SK-N-SH treated with all-trans-retinoic acid at 6 μM for 48 hours (cell line): ENCODE results near the gene SLC24A4.
A peak's percentile ranks its signal among the peaks of the same experiment; 100 is the strongest.

Experiments used
- ATAC-seq: fragments of 200-7000 bp; cut with Tn5 transposase; 3 replicates; pipeline ENCODE4 v1.9.1; 2020; ENCODE audit warnings: mild to moderate bottlenecking, moderate library complexity
- BACH2 ChIP-seq: fragments of 250-450 bp; sonication (Bioruptor Pico); IDR thresholded peaks from 2 replicates; pipeline ENCODE4 v1.9.0; 2021; ENCODE audit warnings: mild to moderate bottlenecking, borderline replicate concordance
- CSDC2 ChIP-seq: fragments of 250-450 bp; sonication (Bioruptor Pico); IDR thresholded peaks from 2 replicates; pipeline ENCODE4 v1.5.0; 2020; ENCODE audit warnings: mild to moderate bottlenecking, moderate library complexity
- ESRRG ChIP-seq: fragments of 250-450 bp; sonication (Bioruptor Pico); IDR thresholded peaks from 2 replicates; pipeline ENCODE4 v1.6.1; 2021; ENCODE audit warnings: mild to moderate bottlenecking
- GLIS3 ChIP-seq: fragments of 250-450 bp; sonication (Bioruptor Pico); IDR thresholded peaks from 2 replicates; pipeline ENCODE4 v1.5.0; 2020; ENCODE audit warnings: mild to moderate bottlenecking, moderate library complexity
- ISL1 ChIP-seq: fragments of 250-450 bp; sonication (Bioruptor Pico); IDR thresholded peaks from 2 replicates; pipeline ENCODE4 v2.1.2; 2022; ENCODE audit warnings: mild to moderate bottlenecking, moderate library complexity
- OSR1 ChIP-seq: fragments of 250-450 bp; sonication (Bioruptor Pico); IDR thresholded peaks from 2 replicates; pipeline ENCODE4 v1.8.0; 2022; ENCODE audit warnings: moderate library complexity, mild to moderate bottlenecking, inconsistent platforms
- POU6F1 ChIP-seq: fragments of 250-450 bp; sonication (Bioruptor Pico); IDR thresholded peaks from 2 replicates; pipeline ENCODE4 v1.8.0; 2021; ENCODE audit warnings: low read depth, mild to moderate bottlenecking, moderate library complexity, borderline replicate concordance
- PPARA ChIP-seq: fragments of 250-450 bp; sonication (Bioruptor Pico); IDR thresholded peaks from 2 replicates; pipeline ENCODE4 v1.5.0; 2020; ENCODE audit warnings: mild to moderate bottlenecking, borderline replicate concordance
- RARB ChIP-seq: fragments of 250-450 bp; sonication (Bioruptor Pico); IDR thresholded peaks from 2 replicates; pipeline ENCODE4 v1.8.0; 2021; ENCODE audit warnings: mild to moderate bottlenecking, moderate library complexity
- SNAI2 ChIP-seq: fragments of 250-450 bp; sonication (Bioruptor Pico); IDR thresholded peaks from 2 replicates; pipeline ENCODE4 v1.5.0; 2020; ENCODE audit warnings: mild to moderate bottlenecking, moderate library complexity
- TCF4 ChIP-seq: fragments of 250-450 bp; sonication (Bioruptor Pico); IDR thresholded peaks from 2 replicates; pipeline ENCODE4 v1.8.0; 2021; ENCODE audit warnings: mild to moderate bottlenecking, moderate library complexity, borderline replicate concordance
- ZC3H10 ChIP-seq: fragments of 250-450 bp; sonication (Bioruptor Pico); IDR thresholded peaks from 2 replicates; pipeline ENCODE4 v1.5.1; 2021; ENCODE audit warnings: mild to moderate bottlenecking, moderate library complexity
- ZFP3 ChIP-seq: fragments of 250-450 bp; sonication (Bioruptor Pico); IDR thresholded peaks from 2 replicates; pipeline ENCODE4 v1.5.0; 2020; ENCODE audit warnings: mild to moderate bottlenecking, moderate library complexity
- ZFP30 ChIP-seq: fragments of 450-650 bp; formaldehyde crosslinking; IDR thresholded peaks from 2 replicates; pipeline ENCODE4 v1.5.0; 2022; ENCODE audit warnings: mild to moderate bottlenecking, moderate library complexity
- ZNF565 ChIP-seq: fragments of 450-650 bp; formaldehyde crosslinking; conservative IDR thresholded peaks from 2 replicates; pipeline ENCODE4 v1.5.0; 2020; ENCODE audit warnings: low read depth, mild to moderate bottlenecking, moderate library complexity
- ZNF70 ChIP-seq: fragments of 450-650 bp; formaldehyde crosslinking; IDR thresholded peaks from 2 replicates; pipeline ENCODE4 v1.5.0; 2020; ENCODE audit warnings: mild to moderate bottlenecking, moderate library complexity
- ZNF8 ChIP-seq: fragments of 450-650 bp; formaldehyde crosslinking; IDR thresholded peaks from 2 replicates; pipeline ENCODE4 v1.5.0; 2020; ENCODE audit warnings: mild to moderate bottlenecking, moderate library complexity
- TF ChIP-seq, protein P1 (sequence below): fragments of 250-450 bp; sonication (Bioruptor Pico); IDR thresholded peaks from 2 replicates; pipeline ENCODE4 v1.8.0; 2020; ENCODE audit warnings: mild to moderate bottlenecking, moderate library complexity, borderline replicate concordance
- TF ChIP-seq, protein P2 (sequence below): fragments of 250-450 bp; sonication (Bioruptor Pico); IDR thresholded peaks from 2 replicates; pipeline ENCODE4 v1.5.1; 2021; ENCODE audit warnings: mild to moderate bottlenecking, moderate library complexity
- TF ChIP-seq, protein P3 (sequence below): fragments of 250-450 bp; sonication (Bioruptor Pico); IDR thresholded peaks from 2 replicates; pipeline ENCODE4 v1.5.0; 2020; ENCODE audit warnings: mild to moderate bottlenecking, moderate library complexity

Gene SLC24A4

GRCh38 chr14:92473969-92474535 is 151.1 kb downstream of the SLC24A4 start:
- peak; percentile 7 for ATAC-seq
- TF ChIP-seq ESRRG (CRISPR knock-in tag) (no peak), ISL1 (CRISPR knock-in tag) (no peak), SNAI2 (no peak), ZNF8 (CRISPR knock-in tag) (no peak), POU6F1 (no peak), GLIS3 (CRISPR knock-in tag) (no peak), RARB (CRISPR knock-in tag) (no peak), PPARA (no peak), ZNF70 (CRISPR knock-in tag) (no peak)
- TF ChIP-seq, protein P1, sequence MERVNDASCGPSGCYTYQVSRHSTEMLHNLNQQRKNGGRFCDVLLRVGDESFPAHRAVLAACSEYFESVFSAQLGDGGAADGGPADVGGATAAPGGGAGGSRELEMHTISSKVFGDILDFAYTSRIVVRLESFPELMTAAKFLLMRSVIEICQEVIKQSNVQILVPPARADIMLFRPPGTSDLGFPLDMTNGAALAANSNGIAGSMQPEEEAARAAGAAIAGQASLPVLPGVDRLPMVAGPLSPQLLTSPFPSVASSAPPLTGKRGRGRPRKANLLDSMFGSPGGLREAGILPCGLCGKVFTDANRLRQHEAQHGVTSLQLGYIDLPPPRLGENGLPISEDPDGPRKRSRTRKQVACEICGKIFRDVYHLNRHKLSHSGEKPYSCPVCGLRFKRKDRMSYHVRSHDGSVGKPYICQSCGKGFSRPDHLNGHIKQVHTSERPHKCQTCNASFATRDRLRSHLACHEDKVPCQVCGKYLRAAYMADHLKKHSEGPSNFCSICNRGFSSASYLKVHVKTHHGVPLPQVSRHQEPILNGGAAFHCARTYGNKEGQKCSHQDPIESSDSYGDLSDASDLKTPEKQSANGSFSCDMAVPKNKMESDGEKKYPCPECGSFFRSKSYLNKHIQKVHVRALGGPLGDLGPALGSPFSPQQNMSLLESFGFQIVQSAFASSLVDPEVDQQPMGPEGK: no peak

GRCh38 chr14:92475037-92475436 is 152.1 kb downstream of the SLC24A4 start:
- TF ChIP-seq TCF4 (CRISPR knock-in tag): no peak
- no peak for TF ChIP-seq ZNF8 (CRISPR knock-in tag)
- TF ChIP-seq CSDC2 (CRISPR knock-in tag): no peak
- TF ChIP-seq ISL1 (CRISPR knock-in tag): no peak
- no peak for TF ChIP-seq BACH2
- TF ChIP-seq PPARA: no peak
- TF ChIP-seq OSR1 (CRISPR knock-in tag): no peak
- TF ChIP-seq SNAI2: no peak
- ATAC-seq: no peak

DNA sequence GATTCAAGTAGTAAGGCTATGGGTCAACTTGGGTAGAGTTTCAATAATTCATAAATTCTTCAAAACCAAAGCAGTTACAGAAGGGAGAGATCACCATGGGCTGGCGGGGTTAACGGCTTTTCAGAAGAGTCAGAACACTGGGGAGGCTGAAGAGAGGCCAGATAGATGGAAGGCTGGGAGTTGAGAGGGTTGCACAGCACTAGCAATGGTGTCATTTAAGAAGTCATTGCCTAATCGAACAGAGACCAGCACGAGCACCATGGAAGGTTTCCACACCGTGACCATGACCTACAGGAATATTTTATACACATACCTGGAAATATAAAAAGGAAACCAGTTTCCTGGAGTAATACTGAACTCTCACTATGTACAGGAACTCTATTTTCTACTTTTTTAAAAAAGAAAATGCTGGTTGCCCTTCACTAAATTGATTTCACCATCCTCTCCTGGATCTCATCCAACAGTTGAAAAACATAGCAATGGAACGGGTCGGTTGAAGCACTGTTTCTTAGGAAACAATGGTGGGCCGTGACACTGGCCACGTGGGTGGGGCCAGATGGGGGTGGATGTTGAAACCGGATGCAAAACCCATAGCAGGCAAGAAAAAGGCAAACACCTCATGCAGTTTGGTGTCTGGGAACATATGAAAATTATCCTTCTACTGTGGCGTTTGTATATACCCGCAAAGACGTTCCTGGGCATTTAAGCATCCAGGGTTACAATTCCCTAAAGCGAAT is 152.7 kb downstream of the SLC24A4 start:
- TF ChIP-seq POU6F1: no peak
- TF ChIP-seq, protein P2, sequence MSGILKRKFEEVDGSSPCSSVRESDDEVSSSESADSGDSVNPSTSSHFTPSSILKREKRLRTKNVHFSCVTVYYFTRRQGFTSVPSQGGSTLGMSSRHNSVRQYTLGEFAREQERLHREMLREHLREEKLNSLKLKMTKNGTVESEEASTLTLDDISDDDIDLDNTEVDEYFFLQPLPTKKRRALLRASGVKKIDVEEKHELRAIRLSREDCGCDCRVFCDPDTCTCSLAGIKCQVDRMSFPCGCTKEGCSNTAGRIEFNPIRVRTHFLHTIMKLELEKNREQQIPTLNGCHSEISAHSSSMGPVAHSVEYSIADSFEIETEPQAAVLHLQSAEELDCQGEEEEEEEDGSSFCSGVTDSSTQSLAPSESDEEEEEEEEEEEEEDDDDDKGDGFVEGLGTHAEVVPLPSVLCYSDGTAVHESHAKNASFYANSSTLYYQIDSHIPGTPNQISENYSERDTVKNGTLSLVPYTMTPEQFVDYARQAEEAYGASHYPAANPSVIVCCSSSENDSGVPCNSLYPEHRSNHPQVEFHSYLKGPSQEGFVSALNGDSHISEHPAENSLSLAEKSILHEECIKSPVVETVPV (CRISPR knock-in tag): no peak
- no peak for TF ChIP-seq OSR1 (CRISPR knock-in tag)

DNA sequence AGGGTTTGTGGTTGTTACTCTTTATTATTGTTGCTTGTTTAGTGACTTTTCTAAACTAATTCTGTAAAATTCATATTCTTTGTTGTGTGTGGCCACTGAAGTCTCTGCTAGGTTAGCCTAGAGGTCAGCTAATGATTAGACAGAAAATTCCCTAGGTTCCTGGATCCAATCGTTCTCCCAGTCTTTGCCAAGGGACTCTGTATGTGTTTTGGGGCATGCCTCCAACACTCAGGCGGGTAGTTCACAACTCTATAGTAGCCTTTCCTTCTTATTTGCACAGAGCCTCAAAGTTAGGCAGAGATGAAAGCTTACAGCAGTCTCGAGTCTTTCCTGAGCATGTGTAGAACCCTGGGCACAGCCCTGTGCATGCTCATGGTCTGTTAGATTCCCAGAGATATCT is 157.9 kb downstream of the SLC24A4 start:
- no peak for ATAC-seq
- TF ChIP-seq, protein P1: no peak
- TF ChIP-seq ZNF70 (CRISPR knock-in tag) (no peak), GLIS3 (CRISPR knock-in tag) (no peak), TCF4 (CRISPR knock-in tag) (no peak), ZFP3 (CRISPR knock-in tag) (no peak), CSDC2 (CRISPR knock-in tag) (no peak), POU6F1 (no peak), ZNF8 (CRISPR knock-in tag) (no peak), ZNF565 (CRISPR knock-in tag) (no peak), BACH2 (no peak), ZC3H10 (no peak), ZFP30 (no peak)
- TF ChIP-seq, protein P2 (CRISPR knock-in tag): no peak
- TF ChIP-seq, protein P3, sequence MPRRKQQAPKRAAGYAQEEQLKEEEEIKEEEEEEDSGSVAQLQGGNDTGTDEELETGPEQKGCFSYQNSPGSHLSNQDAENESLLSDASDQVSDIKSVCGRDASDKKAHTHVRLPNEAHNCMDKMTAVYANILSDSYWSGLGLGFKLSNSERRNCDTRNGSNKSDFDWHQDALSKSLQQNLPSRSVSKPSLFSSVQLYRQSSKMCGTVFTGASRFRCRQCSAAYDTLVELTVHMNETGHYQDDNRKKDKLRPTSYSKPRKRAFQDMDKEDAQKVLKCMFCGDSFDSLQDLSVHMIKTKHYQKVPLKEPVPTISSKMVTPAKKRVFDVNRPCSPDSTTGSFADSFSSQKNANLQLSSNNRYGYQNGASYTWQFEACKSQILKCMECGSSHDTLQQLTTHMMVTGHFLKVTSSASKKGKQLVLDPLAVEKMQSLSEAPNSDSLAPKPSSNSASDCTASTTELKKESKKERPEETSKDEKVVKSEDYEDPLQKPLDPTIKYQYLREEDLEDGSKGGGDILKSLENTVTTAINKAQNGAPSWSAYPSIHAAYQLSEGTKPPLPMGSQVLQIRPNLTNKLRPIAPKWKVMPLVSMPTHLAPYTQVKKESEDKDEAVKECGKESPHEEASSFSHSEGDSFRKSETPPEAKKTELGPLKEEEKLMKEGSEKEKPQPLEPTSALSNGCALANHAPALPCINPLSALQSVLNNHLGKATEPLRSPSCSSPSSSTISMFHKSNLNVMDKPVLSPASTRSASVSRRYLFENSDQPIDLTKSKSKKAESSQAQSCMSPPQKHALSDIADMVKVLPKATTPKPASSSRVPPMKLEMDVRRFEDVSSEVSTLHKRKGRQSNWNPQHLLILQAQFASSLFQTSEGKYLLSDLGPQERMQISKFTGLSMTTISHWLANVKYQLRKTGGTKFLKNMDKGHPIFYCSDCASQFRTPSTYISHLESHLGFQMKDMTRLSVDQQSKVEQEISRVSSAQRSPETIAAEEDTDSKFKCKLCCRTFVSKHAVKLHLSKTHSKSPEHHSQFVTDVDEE: no peak

More for the DNA sequence above, 152.7 kb downstream of the SLC24A4 start:
- ATAC-seq: no peak
